Pancreas (tissue), 10 donors: ENCODE data around the gene TAT. TPM values are rescaled to one million over a fixed set of nuclear protein-coding genes. Genes with fewer than 3 reads are reported as not detected.
"Not testable (repeated sequence)": the region's sequence is repeated elsewhere in the genome, so short reads cannot be mapped to it uniquely, and the experiment has no call there.

Source experiments
- ATAC-seq, 4 donors: fragments of 200-7000 bp; cut with Tn5 transposase; one replicate each; pipeline versions ENCODE4 v1.8.0 to v1.9.1; 2020; ENCODE audit warnings: mild to moderate bottlenecking in 4 of 4, moderate library complexity in 4 of 4
- DNase-seq, 6 donors: peaks; one replicate each; pipeline ENCODE4 v3.0.0-alpha.2; 2020
- FAIRE-seq: peaks from 2 replicates; lab custom pipeline; 2012; peaks lifted over from hg19 to GRCh38; lab: Jason Lieb, UNC
- H3K27ac ChIP-seq, 4 donors: fragments of 200-600 bp; sonication (generic); 1 replicate in 3 of 4; 2 replicates in 1 of 4; pipeline versions ENCODE4 v1.5.0 to v1.8.0; 2020
- H3K27me3 ChIP-seq, 4 donors: fragments of 200-600 bp; one replicate each; pipeline ENCODE4 v1.8.0; 2021
- H3K36me3 ChIP-seq, 3 donors: fragments of 200-600 bp; sonication (generic) in 1 of 3; one replicate each; pipeline versions ENCODE4 v1.5.0 to v1.8.0; 2020 to 2021
- H3K4me1 ChIP-seq, 3 donors: fragments of 200-600 bp; one replicate each; pipeline ENCODE4 v1.8.0; 2021
- H3K4me3 ChIP-seq, 4 donors: fragments of 200-600 bp; sonication (generic) in 2 of 4; one replicate each; pipeline versions ENCODE4 v1.5.0 to v1.8.0; 2020 to 2021
- H3K9me3 ChIP-seq, 4 donors: fragments of 200-600 bp; one replicate each; pipeline ENCODE4 v1.8.0; 2021
- WGBS, 2 donors: extraction: QIAGEN DNeasy Blood & Tissue Kit; methylation state at CpG; one replicate each; pipeline ENCODE4 v1.1.7; 2013; 5-methylcytosine and 5-hydroxymethylcytosine counted together
- intact Hi-C, 3 donors: fragments of 100-400 bp; cut with DNase I; formaldehyde crosslinking; loops; one replicate each; pipeline versions ENCODE4 v1.11.1 to v1.14.2; 2022
- polyA plus RNA-seq, 2 donors: library from polyadenylated mRNA; stranded (reverse); fragments of 200-250 nt; gene quantifications; one replicate each; pipeline ENCODE4 v1.2.3, GENCODE V29; 2013
- total RNA-seq, 6 donors: library from RNA; stranded (reverse); fragmentation: NEBNext Ultra II Directional in 4 of 6; extraction: Animal tissue kit (Norgen Biotek cat#: 25700) in 4 of 6; gene quantifications; one replicate each; pipeline versions ENCODE4 v1.2.1 to v1.2.4, GENCODE V29; 2021 to 2023
- TF ChIP-seq, protein P1 (sequence below), 4 donors: fragments of 200-600 bp; sonication (generic) in 3 of 4; IDR thresholded peaks; one replicate each; pipeline versions ENCODE4 v1.5.0 to v1.8.0; 2021; ENCODE audit warnings: antibody characterized with exemption in 4 of 4
- donor health status: healthy with polysubstance abuse.
- donor health status: DM: no; HTN: no; CAD: no; lungs with moderate emphysema.
- donor health status: DM: no; HTN: no; CAD: no.
- donor health status: control.
- donor health status: control.
- donor health status: Bipolar disorder and iron deficiency.
- donor health status: DM: yes; HTN: yes; CAD: no.
- donor health status: DM: no; HTN: no; CAD: no.
- donor health status: DM: no; HTN: no; CAD: no.
- donor health status: DM: yes; HTN: yes; CAD: no.

Gene TAT
- total and polyA plus RNA-seq, 8 donors: 0.04 to 1.0 (median 0.12) TPM; not detected in 2

DNA sequence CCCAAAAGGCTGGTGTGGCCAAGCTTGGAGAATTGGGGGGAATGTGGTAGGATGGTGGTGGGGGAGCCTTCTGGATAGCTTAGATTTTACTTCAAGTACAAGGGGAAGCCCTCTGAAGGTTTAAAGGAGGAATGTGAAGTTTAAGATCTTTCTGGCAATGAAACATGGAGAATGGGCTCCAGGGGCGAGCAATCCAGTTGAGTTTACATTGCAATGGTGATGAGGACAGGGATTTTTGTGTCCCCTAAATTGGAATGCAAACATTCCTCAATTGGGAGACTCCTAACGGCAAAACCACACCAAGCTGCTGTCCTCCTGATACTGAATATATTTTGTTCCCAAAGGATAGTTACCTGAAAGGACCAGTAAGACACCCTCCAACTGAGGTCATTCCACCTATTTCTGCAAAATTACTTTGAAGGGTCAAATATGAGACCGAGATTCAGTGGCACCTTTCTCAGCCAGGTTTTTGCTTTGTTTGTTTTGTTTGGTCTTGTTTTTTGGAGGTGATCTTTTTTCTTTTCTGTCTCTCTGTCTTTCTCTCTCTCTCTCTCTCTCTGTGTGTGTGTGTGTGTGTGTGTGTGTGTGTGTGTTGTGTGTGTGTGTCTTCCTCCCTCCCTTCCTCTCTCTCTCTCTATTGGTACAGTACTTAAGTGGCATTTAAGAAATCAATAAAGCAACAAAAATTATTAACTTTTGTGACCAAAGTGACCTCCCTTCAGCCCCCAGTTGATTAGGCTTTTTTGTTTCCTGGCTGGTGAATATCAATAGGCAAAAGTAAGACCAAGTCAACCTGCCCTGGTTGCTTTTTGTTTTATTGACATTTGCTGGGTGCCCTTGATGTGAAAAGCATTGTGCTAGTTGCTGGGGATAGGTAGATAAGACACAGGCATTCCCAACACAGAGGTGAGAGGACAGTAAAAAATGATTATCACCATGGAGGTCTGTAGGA lies 16.4 kb upstream of the TAT start:
- Histone ChIP-seq H3K27ac (peak overlapping the region in 1 of 4 donors; percentile 8), H3K9me3 (no peaks in the 10 kb centered on the region), H3K36me3 (no peaks in the 10 kb centered on the region), H3K4me3 (no peak overlapping the region), H3K27me3 (no peaks in the 10 kb centered on the region), H3K4me1 (no peaks in the 10 kb centered on the region)
- WGBS, 2 donors: 63 to 66% methylated on average over 3 of the region's 3 CpGs
- TF ChIP-seq, protein P1, sequence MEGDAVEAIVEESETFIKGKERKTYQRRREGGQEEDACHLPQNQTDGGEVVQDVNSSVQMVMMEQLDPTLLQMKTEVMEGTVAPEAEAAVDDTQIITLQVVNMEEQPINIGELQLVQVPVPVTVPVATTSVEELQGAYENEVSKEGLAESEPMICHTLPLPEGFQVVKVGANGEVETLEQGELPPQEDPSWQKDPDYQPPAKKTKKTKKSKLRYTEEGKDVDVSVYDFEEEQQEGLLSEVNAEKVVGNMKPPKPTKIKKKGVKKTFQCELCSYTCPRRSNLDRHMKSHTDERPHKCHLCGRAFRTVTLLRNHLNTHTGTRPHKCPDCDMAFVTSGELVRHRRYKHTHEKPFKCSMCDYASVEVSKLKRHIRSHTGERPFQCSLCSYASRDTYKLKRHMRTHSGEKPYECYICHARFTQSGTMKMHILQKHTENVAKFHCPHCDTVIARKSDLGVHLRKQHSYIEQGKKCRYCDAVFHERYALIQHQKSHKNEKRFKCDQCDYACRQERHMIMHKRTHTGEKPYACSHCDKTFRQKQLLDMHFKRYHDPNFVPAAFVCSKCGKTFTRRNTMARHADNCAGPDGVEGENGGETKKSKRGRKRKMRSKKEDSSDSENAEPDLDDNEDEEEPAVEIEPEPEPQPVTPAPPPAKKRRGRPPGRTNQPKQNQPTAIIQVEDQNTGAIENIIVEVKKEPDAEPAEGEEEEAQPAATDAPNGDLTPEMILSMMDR (IDR thresholded peaks at IDR 0.05): no peak
- FAIRE-seq: no peak
- ATAC-seq: peak in 3 of 4 donors; percentile 32 to 70 (median 43)
- DNase-seq: no peak
- intact Hi-C loops: no loop called here

DNA sequence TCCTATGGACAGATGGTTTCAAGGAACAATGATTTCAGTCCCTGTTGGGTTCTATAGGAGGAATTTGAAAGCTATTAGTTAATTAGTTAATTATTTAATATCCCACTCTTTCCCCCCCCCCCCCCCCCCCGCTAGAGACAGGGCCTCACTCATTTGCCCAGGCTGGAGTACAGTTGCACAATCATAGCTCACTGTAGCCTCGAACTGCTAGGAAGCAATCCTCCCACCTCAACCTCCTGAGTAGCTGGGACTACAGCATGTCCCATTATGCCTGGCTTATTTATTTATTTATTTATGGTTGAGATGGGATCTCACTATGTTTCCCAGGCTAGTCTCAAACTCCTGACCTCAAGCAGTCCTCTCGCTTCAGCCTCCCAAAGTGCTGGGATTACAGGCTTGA lies 15.0 kb upstream of the TAT start:
- no peak for DNase-seq
- TF ChIP-seq, protein P1 (IDR thresholded peaks at IDR 0.05): no peak
- no peak overlapping the region for H3K4me3 ChIP-seq
- no peak for FAIRE-seq
- ATAC-seq: no peak
- WGBS, 2 donors: 84 to 94% methylated on average over 2 of the region's 3 CpGs
- no peaks in the 10 kb centered on the region for H3K9me3 ChIP-seq
- no peak overlapping the region for H3K27ac ChIP-seq
- H3K4me1 ChIP-seq: no peaks in the 10 kb centered on the region
- no peaks in the 10 kb centered on the region for H3K27me3 ChIP-seq
- no peaks in the 10 kb centered on the region for H3K36me3 ChIP-seq
- intact Hi-C loops: no loop called here

DNA sequence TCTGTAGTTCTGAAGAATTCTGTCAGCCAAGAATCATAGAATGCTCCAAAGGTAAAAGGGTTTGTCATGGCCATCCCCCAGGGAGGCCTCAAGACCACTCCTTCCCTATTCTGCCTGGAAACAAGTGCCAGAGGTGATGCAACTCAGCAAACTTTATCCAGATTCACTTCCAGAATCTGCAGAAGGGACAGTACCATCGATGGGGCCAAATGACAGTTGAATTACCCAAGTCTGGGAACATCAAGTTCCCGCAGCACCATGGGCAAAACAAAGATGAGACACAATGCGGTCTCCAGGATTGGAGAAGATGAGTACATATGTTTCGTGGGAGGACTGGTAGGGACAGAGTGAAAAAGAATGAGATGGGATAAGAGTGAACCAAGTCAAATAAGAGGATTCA lies 13.7 kb upstream of the TAT start:
- intact Hi-C loops: no loop called here
- no peak for FAIRE-seq
- no peak for ATAC-seq
- TF ChIP-seq, protein P1 (IDR thresholded peaks at IDR 0.05): no peak
- H3K36me3 ChIP-seq: no peaks in the 10 kb centered on the region
- 80 to 82% methylated on average over 4 of the region's 4 CpGs for WGBS, 2 donors
- H3K4me1 ChIP-seq: no peaks in the 10 kb centered on the region
- no peak overlapping the region for H3K4me3 ChIP-seq
- no peaks in the 10 kb centered on the region for H3K9me3 ChIP-seq
- H3K27me3 ChIP-seq: no peaks in the 10 kb centered on the region
- no peak for DNase-seq
- H3K27ac ChIP-seq: no peak overlapping the region

DNA sequence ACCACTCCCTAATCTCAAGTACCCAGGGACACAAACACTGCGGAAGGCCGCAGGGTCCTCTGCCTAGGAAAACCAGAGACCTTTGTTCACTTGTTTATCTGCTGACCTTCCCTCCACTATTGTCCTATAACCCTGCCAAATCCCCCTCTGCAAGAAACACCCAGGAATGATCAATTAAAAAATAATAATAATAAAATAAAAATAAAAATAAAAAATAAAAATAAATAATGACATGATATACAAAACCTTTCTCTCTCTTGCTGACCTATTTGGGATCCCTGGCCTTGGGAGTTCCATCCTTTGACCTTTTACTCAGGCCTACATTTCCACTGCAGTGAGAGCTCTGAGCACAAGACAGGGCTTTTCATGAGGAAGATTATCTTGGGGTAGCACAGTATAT lies 13.2 kb upstream of the TAT start:
- no CpG with 5 or more reads among the region's 2 CpGs for WGBS, 2 donors
- DNase-seq, H3K4me3 ChIP-seq, H3K4me1 ChIP-seq, ATAC-seq, intact Hi-C loops, FAIRE-seq, H3K27me3 ChIP-seq, H3K27ac ChIP-seq, H3K36me3 ChIP-seq, H3K9me3 ChIP-seq: not testable (repeated sequence)

DNA sequence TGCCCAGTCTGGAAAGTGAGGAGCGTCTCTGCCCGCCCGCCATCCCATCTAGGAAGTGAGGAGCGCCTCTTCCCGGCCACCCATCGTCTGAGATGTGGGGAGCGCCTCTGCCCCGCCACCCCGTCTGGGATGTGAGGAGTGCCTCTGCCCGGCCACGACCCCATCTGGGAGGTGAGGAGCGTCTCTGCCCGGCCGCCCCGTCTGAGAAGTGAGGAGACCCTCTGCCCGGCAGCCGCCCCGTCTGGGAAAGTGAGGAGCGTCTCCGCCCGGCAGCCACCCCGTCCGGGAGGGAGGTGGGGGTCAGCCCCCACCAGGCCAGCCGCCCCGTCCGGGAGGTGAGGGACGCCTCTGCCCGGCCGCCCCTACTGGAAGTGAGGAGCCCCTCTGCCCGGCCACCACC lies 12.4 kb upstream of the TAT start:
- ATAC-seq, H3K27me3 ChIP-seq, H3K36me3 ChIP-seq, DNase-seq, H3K4me3 ChIP-seq, H3K4me1 ChIP-seq, H3K27ac ChIP-seq, intact Hi-C loops, FAIRE-seq, H3K9me3 ChIP-seq: not testable (repeated sequence)
- WGBS, 2 donors: 86 to 97% methylated on average over 12 to 30 of the region's 30 CpGs

DNA sequence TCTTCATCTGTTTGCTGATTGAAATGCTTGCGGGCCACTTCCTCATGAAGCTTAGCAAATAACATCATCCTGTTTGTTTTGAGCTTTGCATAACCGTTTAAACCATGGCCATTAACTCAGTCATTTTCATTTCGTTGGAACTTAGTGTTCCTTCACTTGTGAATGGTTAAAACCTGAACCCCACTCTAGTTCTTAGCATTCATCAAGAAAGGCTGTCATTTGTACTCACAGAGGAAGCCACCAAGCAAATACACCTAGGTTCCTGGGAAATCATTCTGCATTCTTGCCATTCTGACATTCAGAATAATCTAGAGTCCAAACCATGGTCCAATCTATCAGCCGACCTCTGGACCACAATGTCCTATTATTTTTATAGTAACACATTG lies 8.4 kb upstream of the TAT start:
- Histone ChIP-seq H3K36me3 (no peaks in the 10 kb centered on the region), H3K4me1 (no peaks in the 10 kb centered on the region), H3K27ac (peak overlapping the region in 1 of 4 donors; percentile 34), H3K4me3 (no peak overlapping the region), H3K27me3 (no peaks in the 10 kb centered on the region), H3K9me3 (no peaks in the 10 kb centered on the region)
- FAIRE-seq (no peak), ATAC-seq (peak in 2 of 4 donors; percentile 67 to 84), DNase-seq (no peak)
- WGBS, 2 donors: 12 to 14% methylated on average over 4 of the region's 4 CpGs
- intact Hi-C loops: no loop called here
- TF ChIP-seq, protein P1 (IDR thresholded peaks at IDR 0.05): no peak
